ENCODE results near the gene RSL24D1. TPM values are rescaled to one million over a fixed set of nuclear protein-coding genes. Genes with fewer than 3 reads are reported as not detected.
A peak's percentile ranks its signal among the peaks of the same experiment; 100 is the strongest.
"Not testable (repeated sequence)": the region's sequence is repeated elsewhere in the genome, so short reads cannot be mapped to it uniquely, and the experiment has no call there.

RSL24D1 gene
- total and polyA plus RNA-seq, 7 donors, result 37.9 to 73.7 (median 60.3) TPM

GRCh38 chr15:55168350-55168974 is 28.3 kb downstream of the RSL24D1 start:
- DNase-seq, result peak; percentile 25 to 55
- peak; percentile 54 for TF ChIP-seq CTCF (IDR thresholded peaks at IDR 0.05)
- no peaks in the 10 kb centered on the region for H3K36me3 ChIP-seq (ENCODE audit: insufficient read depth in 1 of 2, low read depth in 1 of 2)
- no peaks in the 10 kb centered on the region for H3K9me3 ChIP-seq
- peak in 2 of 4 donors; percentile 48 for ATAC-seq
- no peak overlapping the region for H3K4me3 ChIP-seq
- H3K27me3 ChIP-seq (ENCODE audit: insufficient read depth in 3 of 3, low read length in 2 of 3), result no peaks in the 10 kb centered on the region
- H3K27ac ChIP-seq, result no peak overlapping the region
- 63 to 70% (median 63%) methylated on average over 11 of the region's 11 CpGs for WGBS, 3 donors
- no peaks in the 10 kb centered on the region for H3K4me1 ChIP-seq
- intact Hi-C loops (cut with DNase I), result no loop called here

- H3K27ac ChIP-seq, result no peak overlapping the region
- H3K27me3 ChIP-seq (ENCODE audit: insufficient read depth in 3 of 3, low read length in 2 of 3), result no peaks in the 10 kb centered on the region
- intact Hi-C loops (cut with DNase I), result no loop called here
- H3K4me3 ChIP-seq, result no peak overlapping the region
- DNase-seq (no peak), ATAC-seq (no peak)
- no peaks in the 10 kb centered on the region for H3K4me1 ChIP-seq
- WGBS, 3 donors, result 68 to 73% (median 71%) methylated on average over 4 of the region's 4 CpGs
- no peaks in the 10 kb centered on the region for H3K9me3 ChIP-seq
- TF ChIP-seq CTCF (IDR thresholded peaks at IDR 0.05), result no peak
- H3K36me3 ChIP-seq (ENCODE audit: insufficient read depth in 1 of 2, low read depth in 1 of 2), result no peaks in the 10 kb centered on the region
These were observed 32.5 kb downstream of the RSL24D1 start for GRCh38 chr15:55164284-55164683.

- no peak for TF ChIP-seq CTCF (IDR thresholded peaks at IDR 0.05)
- Histone ChIP-seq H3K36me3 (ENCODE audit: insufficient read depth in 1 of 2, low read depth in 1 of 2) (no peaks in the 10 kb centered on the region), H3K27me3 (ENCODE audit: insufficient read depth in 3 of 3, low read length in 2 of 3) (no peaks in the 10 kb centered on the region), H3K4me1 (no peaks in the 10 kb centered on the region), H3K4me3 (no peak overlapping the region), H3K9me3 (no peaks in the 10 kb centered on the region), H3K27ac (no peak overlapping the region)
- DNase-seq (no peak), ATAC-seq (no peak)
- 12 to 16% (median 13%) methylated on average over 3 of the region's 3 CpGs for WGBS, 3 donors
- intact Hi-C loops (cut with DNase I), result no loop called here
These were observed 45.1 kb downstream of the RSL24D1 start for GRCh38 chr15:55151631-55152030.

- 90 to 91% (median 90%) methylated on average over 8 of the region's 8 CpGs for WGBS, 3 donors
- H3K36me3 ChIP-seq (ENCODE audit: insufficient read depth in 1 of 2, low read depth in 1 of 2); ATAC-seq; H3K4me3 ChIP-seq; H3K4me1 ChIP-seq; intact Hi-C loops (cut with DNase I); H3K9me3 ChIP-seq; H3K27ac ChIP-seq; H3K27me3 ChIP-seq (ENCODE audit: insufficient read depth in 3 of 3, low read length in 2 of 3); DNase-seq: not testable (repeated sequence)
These were observed 53.6 kb downstream of the RSL24D1 start for GRCh38 chr15:55143132-55143531.

- DNase-seq (no peak), ATAC-seq (no peak)
- no peaks in the 10 kb centered on the region for H3K4me1 ChIP-seq
- no peak for TF ChIP-seq CTCF (IDR thresholded peaks at IDR 0.05)
- H3K36me3 ChIP-seq (ENCODE audit: insufficient read depth in 1 of 2, low read depth in 1 of 2), result no peaks in the 10 kb centered on the region
- H3K9me3 ChIP-seq, result peaks cover 15% of the 10 kb centered on the region
- intact Hi-C loops (cut with DNase I), result no loop called here
- no peaks in the 10 kb centered on the region for H3K27me3 ChIP-seq (ENCODE audit: insufficient read depth in 3 of 3, low read length in 2 of 3)
- no peak overlapping the region for H3K4me3 ChIP-seq
- no peak overlapping the region for H3K27ac ChIP-seq
- 51 to 64% (median 56%) methylated on average over 2 of the region's 2 CpGs for WGBS, 3 donors
These were observed 62.8 kb downstream of the RSL24D1 start for GRCh38 chr15:55133972-55134371.
